Fibroblast of skin of scalp (primary cell): Measurements from ENCODE around the gene CYP1A1.

Experiments
- DNase-seq: peaks from one replicate; pipeline ENCODE4 v3.0.0-alpha.2; 2013

CYP1A1 gene

DNA sequence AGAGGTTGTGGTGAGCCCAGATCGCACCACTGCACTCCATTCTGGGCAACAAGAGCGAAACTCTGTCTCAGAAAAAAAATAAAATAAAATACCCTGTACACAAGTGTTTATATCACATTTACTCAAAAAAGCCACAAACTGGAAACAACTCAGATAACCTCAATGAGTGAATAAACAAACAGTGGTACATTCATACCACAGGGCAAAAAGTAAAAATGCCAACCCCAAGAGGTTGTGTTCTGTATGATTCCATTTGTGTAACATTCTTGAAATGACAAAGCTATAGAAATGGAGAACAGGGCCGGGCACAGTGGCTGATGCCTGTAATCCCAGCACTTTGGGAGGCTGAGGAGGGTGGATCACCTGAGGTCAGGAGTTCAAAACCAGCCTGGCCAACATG lies 42.4 kb downstream of the CYP1A1 start:
- no peak for DNase-seq

- DNase-seq, result no peak
Measured at GRCh38 chr15:74680456-74680855, 44.9 kb downstream of the CYP1A1 start.

GRCh38 chr15:74676801-74677200 lies 48.5 kb downstream of the CYP1A1 start:
- no peak for DNase-seq

DNA sequence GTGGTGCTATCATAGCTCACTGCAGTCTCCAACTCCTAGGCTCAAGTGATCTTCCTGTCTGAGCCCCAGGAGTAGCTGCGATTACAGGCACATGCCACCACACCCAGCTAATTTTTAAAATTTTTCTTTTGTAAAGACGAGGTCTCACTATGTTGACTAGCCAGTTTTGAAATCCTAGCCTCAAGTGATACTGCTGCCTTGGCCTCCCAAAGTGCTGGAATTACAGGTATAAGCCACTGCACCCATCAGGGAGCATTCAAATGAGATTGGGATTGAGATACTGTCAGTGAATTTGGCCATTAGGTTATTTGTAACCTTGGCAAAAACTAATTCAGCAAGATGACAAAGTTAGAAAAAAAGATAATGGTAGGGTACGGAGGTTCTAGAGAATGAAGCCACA lies 51.2 kb downstream of the CYP1A1 start:
- DNase-seq, result no peak

- DNase-seq, result no peak
Measured at GRCh38 chr15:74669627-74670026, 55.7 kb downstream of the CYP1A1 start.
